Stimulated activated CD4-positive, alpha-beta T cell treated with anti-CD3 and anti-CD28 coated beads, Interleukin-2, amount 100 ng/mL, for 24 hours (primary cell): Measurements from ENCODE around the gene MASP1.

ENCODE experiments used
- DNase-seq, 2 donors: peaks; one replicate each; pipeline ENCODE4 v3.0.0-alpha.2; 2020

MASP1 gene

GRCh38 chr3:187291512-187292132 lies at the start of gene MASP1:
Gene MASP1 (minus strand): TSS chr3:187291737. CDS start chr3:187291632, 105 bp downstream.
- DNase-seq, result no peak

GRCh38 chr3:187340578-187340977 lies 49.0 kb upstream of the MASP1 start:
- DNase-seq, result no peak

DNA sequence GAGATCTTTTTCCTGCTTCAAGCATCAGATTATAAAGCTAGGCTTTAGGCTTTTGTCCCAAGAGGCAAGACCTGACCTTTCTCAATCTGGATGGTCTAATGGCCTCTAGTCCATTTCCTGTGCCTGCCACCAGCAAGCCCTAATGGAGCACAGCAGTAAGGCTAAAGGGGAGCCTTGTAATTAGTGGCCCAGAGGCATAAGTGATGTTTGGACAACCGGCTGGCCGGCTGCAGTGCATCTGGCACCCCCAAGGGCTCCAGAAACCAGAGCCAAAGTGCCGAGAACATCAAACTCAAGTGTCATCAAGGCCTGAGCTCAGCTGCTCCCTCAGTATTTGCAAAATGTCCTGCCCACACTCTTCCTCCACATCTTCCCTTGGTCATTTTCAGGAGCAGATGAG lies 44.8 kb upstream of the MASP1 start:
- DNase-seq, result no peak

GRCh38 chr3:187334904-187335303 lies 43.4 kb upstream of the MASP1 start:
- no peak for DNase-seq

GRCh38 chr3:187328691-187329090 lies 37.2 kb upstream of the MASP1 start:
- no peak for DNase-seq

DNA sequence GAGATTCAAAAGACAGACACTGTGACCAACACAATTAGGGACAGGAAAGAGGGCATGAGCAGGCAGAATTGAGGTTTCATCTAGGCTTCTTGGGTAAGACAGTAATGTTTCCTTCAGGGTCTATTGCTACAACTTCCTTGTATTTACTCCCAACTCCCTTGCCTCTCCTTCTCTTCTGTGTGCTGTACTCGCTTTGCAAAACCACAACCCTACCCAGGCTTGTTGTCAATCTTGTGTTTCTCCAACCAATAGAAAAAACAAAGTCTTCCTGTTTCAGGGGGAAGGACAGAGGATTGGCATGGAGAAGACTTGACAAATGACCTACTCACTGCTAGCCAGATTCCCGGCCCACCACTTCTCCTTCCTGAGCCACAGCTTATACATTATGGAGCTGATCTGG lies 36.3 kb upstream of the MASP1 start:
- no peak for DNase-seq

GRCh38 chr3:187325632-187326031 lies 34.1 kb upstream of the MASP1 start:
- DNase-seq, result no peak

DNA sequence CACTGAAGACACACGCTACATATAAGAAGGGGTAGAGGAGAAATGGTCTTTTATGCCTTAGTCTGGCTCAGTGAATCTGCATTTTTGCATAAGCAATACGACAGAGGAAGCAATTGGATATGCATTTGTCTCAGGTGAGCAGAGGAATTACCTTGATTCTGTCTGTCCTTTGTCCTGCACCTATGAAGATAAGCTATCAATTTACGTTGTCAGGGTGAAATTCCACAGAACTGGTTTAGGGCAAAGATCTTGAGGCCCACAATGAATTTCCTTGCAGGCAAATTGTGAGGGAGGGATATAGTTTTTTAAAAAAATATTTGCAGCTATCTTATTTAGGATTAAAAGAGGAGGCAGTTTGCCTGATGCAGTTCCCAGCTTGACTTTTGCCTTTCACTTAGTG lies 31.6 kb upstream of the MASP1 start:
- no peak for DNase-seq

- no peak for DNase-seq
These were observed 30.8 kb upstream of the MASP1 start for GRCh38 chr3:187322291-187322690.

GRCh38 chr3:187321766-187322165 lies 30.2 kb upstream of the MASP1 start:
- DNase-seq, result no peak

DNA sequence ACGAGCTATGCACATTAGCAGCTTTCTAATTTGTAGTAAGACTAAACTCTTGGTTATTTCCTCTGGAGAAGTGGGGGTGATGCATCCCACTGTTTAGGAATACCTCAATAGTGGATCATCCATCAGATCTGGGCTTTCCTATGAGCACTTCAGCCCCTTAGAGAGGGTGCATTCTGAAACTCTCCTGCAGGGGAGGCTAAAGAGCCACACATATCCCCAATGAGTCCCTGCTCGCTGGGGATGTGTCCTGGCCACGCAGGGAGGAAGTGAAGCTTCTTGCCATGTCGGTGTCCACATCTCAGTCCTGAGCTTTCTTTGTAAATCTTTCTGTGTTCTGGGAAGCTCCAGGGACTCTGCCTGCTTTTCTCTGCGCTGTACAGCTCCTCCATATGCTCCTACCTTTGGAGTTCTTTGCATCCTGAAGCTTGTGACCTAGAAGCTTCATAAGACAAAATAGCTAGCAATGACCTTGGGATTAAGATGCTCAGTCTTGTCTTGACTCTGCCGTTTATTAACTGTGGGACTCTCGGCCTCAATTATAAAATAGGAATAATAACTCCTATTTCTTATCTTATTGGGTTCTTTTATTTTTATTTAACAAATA lies 28.3 kb upstream of the MASP1 start:
- peak; percentile 68 for DNase-seq

- peak; percentile 38 to 42 for DNase-seq
These were observed 27.5 kb upstream of the MASP1 start for GRCh38 chr3:187318819-187319616.

- no peak for DNase-seq
These were observed 24.3 kb upstream of the MASP1 start for GRCh38 chr3:187315872-187316271.

- no peak for DNase-seq
These were observed 22.6 kb upstream of the MASP1 start for GRCh38 chr3:187314176-187314575.

GRCh38 chr3:187310954-187311470 lies 19.5 kb upstream of the MASP1 start:
- DNase-seq, result no peak

DNA sequence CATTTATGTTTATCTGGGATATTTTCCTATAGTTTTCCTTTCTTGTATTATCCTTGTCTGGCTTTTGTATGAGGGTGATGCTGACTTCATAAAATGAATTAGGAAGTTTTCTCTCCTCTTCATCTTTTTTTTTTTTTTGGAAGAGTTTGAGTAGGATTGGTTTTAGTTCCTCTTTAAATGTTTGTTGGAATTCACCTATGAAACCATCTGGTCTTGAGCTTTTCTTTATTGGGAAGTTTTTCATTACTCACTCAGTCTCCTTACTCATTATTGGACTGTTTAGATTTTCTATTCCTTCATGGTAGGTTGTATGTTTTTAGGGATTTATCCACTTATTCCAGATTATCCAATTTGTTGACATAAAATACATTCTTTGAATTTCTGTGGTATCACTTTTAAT lies 18.7 kb upstream of the MASP1 start:
- no peak for DNase-seq

DNA sequence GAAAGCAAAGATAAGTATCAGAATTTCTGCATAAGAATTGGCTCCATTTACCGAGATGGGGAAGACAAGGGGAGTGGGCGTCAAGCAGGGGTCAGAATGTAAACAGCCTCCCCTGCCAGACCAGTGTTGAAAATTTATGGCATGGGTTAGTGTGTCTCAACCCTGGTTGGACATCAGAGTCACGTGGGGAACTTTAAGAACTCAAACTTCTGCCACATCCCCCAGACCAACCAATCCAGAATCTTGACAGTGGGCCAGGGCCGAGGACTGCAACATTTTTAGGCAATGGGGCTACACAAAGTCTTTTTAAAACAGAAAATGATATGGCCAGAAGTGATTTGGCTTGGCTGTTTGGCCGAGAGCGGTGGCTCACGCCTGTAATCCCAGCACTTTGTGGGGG lies 14.3 kb upstream of the MASP1 start:
- no peak for DNase-seq

GRCh38 chr3:187299611-187300010 lies 8.1 kb upstream of the MASP1 start:
- no peak for DNase-seq

GRCh38 chr3:187296911-187297310 lies 5.4 kb upstream of the MASP1 start:
- DNase-seq, result no peak

DNA sequence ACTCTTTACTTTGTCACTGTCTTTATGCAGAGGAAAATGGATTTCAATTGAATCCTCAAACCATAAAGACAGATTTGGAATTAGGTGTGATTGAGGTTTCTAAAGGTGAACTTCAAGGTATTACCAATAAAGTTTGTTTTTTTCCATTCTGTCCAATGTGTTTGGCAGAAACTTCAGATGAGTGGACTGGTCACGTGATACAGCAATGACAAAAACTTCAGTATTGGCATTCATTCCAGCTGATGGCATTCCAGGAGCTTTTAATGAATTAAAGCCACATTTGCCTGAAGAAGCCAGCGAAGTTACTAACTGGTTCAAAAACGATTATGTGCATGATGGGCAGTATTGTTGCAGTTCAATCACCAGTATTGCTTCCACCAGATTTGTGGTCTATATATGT lies 4.5 kb upstream of the MASP1 start:
- DNase-seq, result no peak

DNA sequence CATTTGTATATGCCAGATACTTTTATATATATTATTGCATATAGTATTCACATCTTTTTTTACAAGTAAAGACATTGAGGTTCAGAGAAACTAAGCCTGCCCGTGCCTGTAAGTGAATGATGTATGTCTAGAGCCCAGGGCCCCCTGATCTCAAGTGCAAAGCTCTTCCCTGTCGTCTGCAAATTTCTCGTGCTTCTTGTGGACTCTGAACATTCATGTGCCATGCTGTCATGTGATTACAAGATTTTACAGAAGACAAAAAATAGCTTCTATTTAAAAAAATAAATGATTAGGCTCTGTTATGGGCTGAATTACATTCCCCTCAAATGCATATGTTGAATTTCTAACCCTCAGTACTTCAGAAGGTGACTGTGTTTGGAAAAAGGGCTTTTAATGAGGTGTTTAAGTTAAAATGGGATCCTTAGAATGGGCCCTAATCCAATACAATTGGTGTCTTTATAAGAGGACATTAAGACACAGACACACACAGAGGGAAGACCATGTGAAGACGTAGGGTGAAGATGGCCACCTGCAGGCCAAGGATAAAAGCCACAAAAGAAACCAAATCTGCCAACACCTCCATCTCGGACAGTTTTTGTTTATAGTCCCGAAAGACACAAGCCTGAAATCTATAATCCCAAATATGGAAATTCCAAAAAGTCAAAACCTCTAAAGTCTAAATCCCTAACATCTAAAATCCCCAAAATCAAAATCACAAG lies 3.9 kb upstream of the MASP1 start:
- DNase-seq, result no peak

- no peak for DNase-seq
These were observed 2.2 kb upstream of the MASP1 start for GRCh38 chr3:187293516-187294430.
